Measurements from ENCODE around the gene MITF. TPM values are rescaled to one million over a fixed set of nuclear protein-coding genes. Genes with fewer than 3 reads are reported as not detected.

The MITF gene
- total RNA-seq, 2 donors from 2014 or later: 1.8 to 3.0 TPM

DNA sequence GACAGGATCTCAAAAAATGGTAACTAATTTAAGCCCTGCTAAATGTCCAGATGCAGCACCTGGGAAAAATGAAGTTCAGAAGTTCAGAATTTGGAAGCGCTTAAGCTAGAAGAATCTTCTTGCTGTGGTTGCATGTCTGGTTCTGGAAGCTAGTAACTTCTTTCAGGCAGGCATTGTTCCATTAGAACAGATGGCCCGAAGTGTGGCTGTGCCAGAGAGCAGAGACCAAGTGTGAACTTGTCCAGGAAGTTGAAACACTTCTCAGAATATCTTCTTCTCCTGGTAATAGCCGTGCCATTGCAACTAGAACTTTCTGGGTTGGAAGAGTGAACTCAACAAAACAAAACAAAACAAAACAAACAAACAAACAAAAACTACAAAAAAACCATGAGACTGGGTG lies 80.0 kb downstream of the MITF start:
- DNase-seq: no peak
- Mint-ChIP-seq H3K36me3 (ENCODE audit: low read depth) (no peaks in the 10 kb centered on the region), H3K9me3 (no peaks in the 10 kb centered on the region), H3K27ac (no peak overlapping the region), H3K27me3 (ENCODE audit: insufficient read depth) (no peaks in the 10 kb centered on the region), H3K4me3 (no peak overlapping the region), H3K4me1 (no peaks in the 10 kb centered on the region)
- H3K4me3 ChIP-seq (ENCODE audit: low read length): no peak overlapping the region
- H3K9me3 ChIP-seq (ENCODE audit: control insufficient read depth, low read length): no peaks in the 10 kb centered on the region
- no peaks in the 10 kb centered on the region for H3K4me1 ChIP-seq (ENCODE audit: control insufficient read depth, insufficient read depth, low read length)
- no peaks in the 10 kb centered on the region for H3K27me3 ChIP-seq (ENCODE audit: control insufficient read depth, insufficient read depth, low read length, poor library complexity, severe bottlenecking)
- H3K9ac ChIP-seq (ENCODE audit: extremely low read depth, low read length, poor library complexity, severe bottlenecking): no peak overlapping the region
- no peaks in the 10 kb centered on the region for H3K36me3 ChIP-seq (ENCODE audit: control insufficient read depth, insufficient read depth, low read length)
- no peak overlapping the region for H3K27ac ChIP-seq (ENCODE audit: low read depth, low read length)
- WGBS, 2 experiments (ENCODE audit: insufficient coverage in 1 of 2, insufficient read length in 1 of 2): 0 to 30% methylated on average over 2 to 3 of the region's 3 CpGs
- TF ChIP-seq, protein P1, sequence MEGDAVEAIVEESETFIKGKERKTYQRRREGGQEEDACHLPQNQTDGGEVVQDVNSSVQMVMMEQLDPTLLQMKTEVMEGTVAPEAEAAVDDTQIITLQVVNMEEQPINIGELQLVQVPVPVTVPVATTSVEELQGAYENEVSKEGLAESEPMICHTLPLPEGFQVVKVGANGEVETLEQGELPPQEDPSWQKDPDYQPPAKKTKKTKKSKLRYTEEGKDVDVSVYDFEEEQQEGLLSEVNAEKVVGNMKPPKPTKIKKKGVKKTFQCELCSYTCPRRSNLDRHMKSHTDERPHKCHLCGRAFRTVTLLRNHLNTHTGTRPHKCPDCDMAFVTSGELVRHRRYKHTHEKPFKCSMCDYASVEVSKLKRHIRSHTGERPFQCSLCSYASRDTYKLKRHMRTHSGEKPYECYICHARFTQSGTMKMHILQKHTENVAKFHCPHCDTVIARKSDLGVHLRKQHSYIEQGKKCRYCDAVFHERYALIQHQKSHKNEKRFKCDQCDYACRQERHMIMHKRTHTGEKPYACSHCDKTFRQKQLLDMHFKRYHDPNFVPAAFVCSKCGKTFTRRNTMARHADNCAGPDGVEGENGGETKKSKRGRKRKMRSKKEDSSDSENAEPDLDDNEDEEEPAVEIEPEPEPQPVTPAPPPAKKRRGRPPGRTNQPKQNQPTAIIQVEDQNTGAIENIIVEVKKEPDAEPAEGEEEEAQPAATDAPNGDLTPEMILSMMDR (conservative IDR thresholded peaks at IDR 0.05): no peak

DNA sequence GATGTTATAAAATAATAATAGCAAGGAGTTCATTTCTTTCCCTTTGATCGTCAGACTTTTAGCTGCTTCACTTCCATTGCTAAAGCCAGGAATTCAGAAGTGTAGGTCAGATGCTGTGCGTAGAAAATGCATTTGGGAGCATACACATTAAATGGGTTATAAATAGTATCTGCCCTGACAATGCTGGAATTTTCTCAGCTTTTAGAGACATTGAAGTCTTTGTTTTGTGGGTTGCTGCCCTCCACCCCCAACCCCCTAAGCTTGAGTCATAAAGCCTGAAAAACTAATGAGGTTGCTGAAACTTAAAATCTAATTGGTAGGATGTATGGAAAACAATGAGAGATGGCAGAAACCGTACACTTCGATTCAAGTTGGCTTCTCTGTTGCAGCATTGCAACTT lies 81.9 kb downstream of the MITF start:
- H3K27ac Mint-ChIP-seq: no peak overlapping the region
- WGBS, 2 experiments (ENCODE audit: insufficient coverage in 1 of 2, insufficient read length in 1 of 2): 75 to 90% methylated on average over 3 to 4 of the region's 4 CpGs
- peak overlapping the region; percentile 72 for H3K27ac ChIP-seq (ENCODE audit: low read depth, low read length)
- H3K27me3 Mint-ChIP-seq (ENCODE audit: insufficient read depth): no peaks in the 10 kb centered on the region
- no peaks in the 10 kb centered on the region for H3K9me3 ChIP-seq (ENCODE audit: control insufficient read depth, low read length)
- no peaks in the 10 kb centered on the region for H3K27me3 ChIP-seq (ENCODE audit: control insufficient read depth, insufficient read depth, low read length, poor library complexity, severe bottlenecking)
- no peak for DNase-seq
- H3K9ac ChIP-seq (ENCODE audit: extremely low read depth, low read length, poor library complexity, severe bottlenecking): no peak overlapping the region
- H3K4me1 ChIP-seq (ENCODE audit: control insufficient read depth, insufficient read depth, low read length): no peaks in the 10 kb centered on the region
- H3K4me3 ChIP-seq (ENCODE audit: low read length): no peak overlapping the region
- TF ChIP-seq, protein P1 (conservative IDR thresholded peaks at IDR 0.05): no peak
- no peak overlapping the region for H3K4me3 Mint-ChIP-seq
- H3K4me1 Mint-ChIP-seq: no peaks in the 10 kb centered on the region
- H3K9me3 Mint-ChIP-seq: no peaks in the 10 kb centered on the region
- no peaks in the 10 kb centered on the region for H3K36me3 ChIP-seq (ENCODE audit: control insufficient read depth, insufficient read depth, low read length)
- H3K36me3 Mint-ChIP-seq (ENCODE audit: low read depth): no peaks in the 10 kb centered on the region

DNA sequence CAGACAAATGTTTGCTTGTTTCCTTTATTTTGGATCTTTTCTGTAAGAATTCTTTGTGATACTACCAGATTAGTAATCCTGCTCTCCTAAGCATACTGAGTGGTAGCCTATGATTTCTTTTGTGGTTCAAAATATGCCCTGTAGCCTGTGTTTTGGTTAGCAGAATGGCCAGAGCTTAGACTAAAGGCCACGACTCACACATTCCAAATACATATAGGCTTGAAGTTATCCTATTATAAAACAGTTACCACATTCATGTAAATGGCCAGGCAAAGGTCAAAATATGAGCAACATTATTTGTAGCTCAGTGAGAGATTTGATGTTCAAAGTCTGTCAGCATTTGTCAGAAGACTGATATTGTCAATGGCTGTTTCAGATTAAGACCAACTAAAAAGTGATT lies 84.5 kb downstream of the MITF start:
- no peaks in the 10 kb centered on the region for H3K27me3 ChIP-seq (ENCODE audit: control insufficient read depth, insufficient read depth, low read length, poor library complexity, severe bottlenecking)
- no peak overlapping the region for H3K4me3 ChIP-seq (ENCODE audit: low read length)
- Mint-ChIP-seq H3K27me3 (ENCODE audit: insufficient read depth) (no peaks in the 10 kb centered on the region), H3K36me3 (ENCODE audit: low read depth) (no peaks in the 10 kb centered on the region), H3K4me3 (no peak overlapping the region), H3K27ac (no peak overlapping the region), H3K9me3 (no peaks in the 10 kb centered on the region), H3K4me1 (no peaks in the 10 kb centered on the region)
- no peak overlapping the region for H3K9ac ChIP-seq (ENCODE audit: extremely low read depth, low read length, poor library complexity, severe bottlenecking)
- H3K36me3 ChIP-seq (ENCODE audit: control insufficient read depth, insufficient read depth, low read length): no peaks in the 10 kb centered on the region
- WGBS, 2 experiments (ENCODE audit: insufficient coverage in 1 of 2, insufficient read length in 1 of 2): 71% methylated on average over 1 of the region's 1 CpG; no CpG with 5 or more reads in 1 of the 2 experiments
- H3K4me1 ChIP-seq (ENCODE audit: control insufficient read depth, insufficient read depth, low read length): no peaks in the 10 kb centered on the region
- TF ChIP-seq, protein P1 (conservative IDR thresholded peaks at IDR 0.05): no peak
- no peak overlapping the region for H3K27ac ChIP-seq (ENCODE audit: low read depth, low read length)
- DNase-seq: no peak
- no peaks in the 10 kb centered on the region for H3K9me3 ChIP-seq (ENCODE audit: control insufficient read depth, low read length)
